IMR-90 (cell line): ENCODE results near the gene SPOCK3. TPM values are rescaled to one million over a fixed set of nuclear protein-coding genes. Genes with fewer than 3 reads are reported as not detected.

Experiments
- ATAC-seq: fragments of 200-7000 bp; cut with Tn5 transposase; 2 replicates; pipeline ENCODE4 v1.9.1; 2020; ENCODE audit warnings: low read depth, mild to moderate bottlenecking, moderate library complexity
- BruUV-seq: library from RNA; stranded (reverse); fragments of 400-500 nt; replicated peaks from 2 replicates; lab custom pipeline; 2021; lab: Mats Ljungman, UMichigan
- CTCF ChIA-PET: fragments of 300-600 bp; formaldehyde crosslinking; extraction: SDS; loops from one replicate; lab custom pipeline; 2021; ENCODE audit warnings: antibody characterized with exemption; lab: Yijun Ruan, JAX
- POLR2A ChIA-PET: fragments of 300-600 bp; sonication (Branson Sonifier 250); formaldehyde crosslinking; loops from one replicate; lab custom pipeline; 2022; ENCODE audit warnings: antibody characterized with exemption; ENCODE audit not compliant: unreplicated experiment; lab: Charles Lee
- DNase-seq: peaks from one replicate; pipeline ENCODE4 v3.0.0; 2013
- H2AFZ ChIP-seq: replicated peaks from 2 replicates; pipeline ENCODE3; 2013; ENCODE audit warnings: low read length, mild to moderate bottlenecking; ENCODE audit not compliant: poor library complexity
- H2AK5ac ChIP-seq: 2 replicates; pipeline ENCODE4 v1.6.1; 2013; ENCODE audit warnings: low read depth, low read length, inconsistent platforms
- H2AK9ac ChIP-seq: replicated peaks from 2 replicates; pipeline ENCODE3; 2013; ENCODE audit warnings: mild to moderate bottlenecking, low read depth, low read length, moderate library complexity; ENCODE audit not compliant: poor library complexity
- H2BK120ac ChIP-seq: 2 replicates; pipeline ENCODE4 v1.6.1; 2013; ENCODE audit warnings: low read depth, low read length, inconsistent platforms
- H2BK15ac ChIP-seq: 3 replicates; pipeline ENCODE4 v1.6.1; 2013; ENCODE audit warnings: low read depth, low read length, inconsistent platforms
- H2BK20ac ChIP-seq: 2 replicates; pipeline ENCODE4 v1.6.1; 2013; ENCODE audit warnings: low read depth, mild to moderate bottlenecking, inconsistent platforms, low read length, moderate library complexity
- H2BK5ac ChIP-seq: 2 replicates; pipeline ENCODE4 v1.6.1; 2013; ENCODE audit warnings: mild to moderate bottlenecking, low read depth, low read length, inconsistent platforms; ENCODE audit not compliant: poor library complexity, severe bottlenecking
- H3K14ac ChIP-seq: replicated peaks from 2 replicates; pipeline ENCODE4 v1.6.1; 2013; ENCODE audit warnings: low read depth, low read length, inconsistent platforms
- H3K18ac ChIP-seq: 2 replicates; pipeline ENCODE4 v1.6.1; 2013; ENCODE audit warnings: low read depth, low read length, control low read depth
- H3K23ac ChIP-seq: 2 replicates; pipeline ENCODE4 v1.6.1; 2013; ENCODE audit warnings: low read depth, low read length, inconsistent platforms
- H3K27ac ChIP-seq: 2 replicates; pipeline ENCODE4 v1.5.1; 2013; ENCODE audit warnings: mild to moderate bottlenecking, control low read depth, low read length; ENCODE audit not compliant: insufficient read depth
- H3K27me3 ChIP-seq: 2 replicates; pipeline ENCODE4 v1.6.1; 2013; ENCODE audit warnings: low read length; ENCODE audit not compliant: control insufficient read depth, insufficient read depth
- H3K36me3 ChIP-seq: 2 replicates; pipeline ENCODE4 v1.6.1; 2013; ENCODE audit warnings: low read length, mixed read lengths; ENCODE audit not compliant: control insufficient read depth, insufficient read depth
- H3K4ac ChIP-seq: 2 replicates; pipeline ENCODE4 v1.6.1; 2013; ENCODE audit warnings: low read depth, low read length, inconsistent platforms
- H3K4me1 ChIP-seq: 2 replicates; pipeline ENCODE4 v1.6.1; 2013; ENCODE audit warnings: low read length, mixed read lengths; ENCODE audit not compliant: control insufficient read depth, insufficient read depth
- H3K4me2 ChIP-seq: 2 replicates; pipeline ENCODE4 v1.6.1; 2013; ENCODE audit warnings: low read depth, mild to moderate bottlenecking, control low read depth, low read length, moderate library complexity
- H3K4me3 ChIP-seq: 2 replicates; pipeline ENCODE4 v1.5.1; 2013; ENCODE audit warnings: low read depth, mild to moderate bottlenecking, control low read depth, low read length, moderate library complexity; ENCODE audit not compliant: insufficient read depth
- H3K56ac ChIP-seq: 2 replicates; pipeline ENCODE4 v1.6.1; 2013; ENCODE audit warnings: low read length, inconsistent platforms; ENCODE audit not compliant: insufficient read depth; ENCODE audit errors: extremely low read depth
- H3K79me1 ChIP-seq, 2 experiments: 2 replicates each; pipeline ENCODE4 v1.6.1; 2013; ENCODE audit warnings: low read length in 2 of 2, inconsistent platforms in 1 of 2, low read depth in 1 of 2
- H3K9ac ChIP-seq: 2 replicates; pipeline ENCODE4 v1.6.1; 2013; ENCODE audit warnings: low read depth, low read length, control low read depth
- H3K9me1 ChIP-seq: 2 replicates; pipeline ENCODE4 v1.6.1; 2013; ENCODE audit warnings: low read length, inconsistent platforms; ENCODE audit not compliant: insufficient read depth
- H3K9me3 ChIP-seq: 2 replicates; pipeline ENCODE4 v1.6.1; 2013; ENCODE audit warnings: low read length; ENCODE audit not compliant: control insufficient read depth, insufficient read depth
- H4K20me1 ChIP-seq: 2 replicates; pipeline ENCODE4 v1.6.1; 2013; ENCODE audit warnings: low read length, inconsistent platforms; ENCODE audit not compliant: insufficient read depth
- H4K5ac ChIP-seq: 2 replicates; pipeline ENCODE4 v1.6.1; 2013; ENCODE audit warnings: mild to moderate bottlenecking, low read depth, low read length, control low read depth
- H4K8ac ChIP-seq, 2 experiments: 2 replicates each; pipeline ENCODE4 v1.6.1; 2013; ENCODE audit warnings: low read depth in 2 of 2, low read length in 2 of 2, control low read depth in 1 of 2, inconsistent platforms in 1 of 2
- H4K91ac ChIP-seq: 2 replicates; pipeline ENCODE4 v1.6.1; 2013; ENCODE audit warnings: low read depth, low read length, inconsistent platforms; ENCODE audit not compliant: insufficient read depth
- WGBS, 2 experiments: methylation state at CpG; one replicate each; pipeline versions ENCODE4 v1.1.5 to v1.1.7; 2013; ENCODE audit warnings: missing lambda C conversion rate in 2 of 2; ENCODE audit not compliant: insufficient read length in 1 of 2; ENCODE audit errors: extremely low coverage in 2 of 2; 5-methylcytosine and 5-hydroxymethylcytosine counted together
- dilution Hi-C: fragments of 300-500 bp; cut with HindIII; formaldehyde crosslinking; loops from one replicate; pipeline ENCODE4 v1.14.3; 2018; ENCODE audit warnings: low sequenced_read_pairs; ENCODE audit not compliant: unreplicated experiment
- in situ Hi-C: fragments of 300-500 bp; cut with MboI; formaldehyde crosslinking; loops from 3 replicates; pipeline ENCODE4 v1.14.3; 2019; ENCODE audit warnings: low sequenced_read_pairs, inconsistent platforms, mixed read lengths
- intact Hi-C: fragments of 100-400 bp; cut with micrococcal nuclease; formaldehyde crosslinking; loops from 2 replicates; pipeline ENCODE4 v1.10.0; 2022
- polyA plus RNA-seq, 3 experiments: library from polyadenylated mRNA; depleted of rRNA; stranded (reverse); fragments of >200 nt; gene quantifications; 2 replicates each; pipeline ENCODE4 v1.2.3, GENCODE V29; 2012; ENCODE audit warnings: low replicate concordance in 1 of 3
- total RNA-seq: library from RNA; depleted of rRNA; stranded (reverse); fragments of >200 nt; gene quantifications from 2 replicates; pipeline ENCODE4 v1.2.3, GENCODE V29; 2012
- TF ChIP-seq, protein P1 (sequence below): fragments of 150-350 bp; IDR thresholded peaks from 2 replicates; pipeline ENCODE4 v1.6.1; 2016; ENCODE audit warnings: low read depth, mild to moderate bottlenecking, low read length, moderate library complexity, borderline replicate concordance

Gene SPOCK3
- total and polyA plus RNA-seq, 2 of the 4 experiments (the other 2 are of a cell fraction), result not detected

DNA sequence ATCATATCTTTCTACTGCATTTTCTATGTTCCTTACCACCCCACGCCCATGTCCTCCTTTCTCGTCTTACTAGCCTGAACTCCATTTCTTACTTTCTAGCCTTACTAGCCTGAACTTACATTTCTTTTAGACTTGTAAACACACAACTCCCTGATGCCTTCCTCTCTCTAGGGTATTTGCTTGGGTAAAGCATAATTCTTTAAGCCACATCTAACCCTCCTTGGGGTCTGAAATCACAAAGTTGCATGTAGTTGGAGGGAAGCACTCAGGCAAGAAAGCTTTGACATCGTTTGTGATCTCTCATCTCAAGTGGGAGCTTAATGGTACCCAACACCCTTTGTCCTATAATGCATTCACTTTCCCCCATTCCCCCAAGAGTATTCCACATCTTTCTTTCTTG lies 124.4 kb downstream of the SPOCK3 start:
- no peak overlapping the region for H4K91ac ChIP-seq
- H2AK5ac ChIP-seq, result no peak overlapping the region
- CTCF ChIA-PET, result no interaction called here
- no peak overlapping the region for H3K14ac ChIP-seq
- DNase-seq (no peak), ATAC-seq (no peak)
- no peak overlapping the region for H2BK15ac ChIP-seq
- H3K4ac ChIP-seq, result no peak overlapping the region
- H3K4me2 ChIP-seq, result no peak overlapping the region
- no peak overlapping the region for H2BK20ac ChIP-seq
- POLR2A ChIA-PET, result no interaction called here
- no peak overlapping the region for H2BK5ac ChIP-seq
- no CpG with 5 or more reads among the region's 3 CpGs for WGBS, 2 experiments
- no peaks in the 10 kb centered on the region for H4K20me1 ChIP-seq
- intact Hi-C loops, result no loop called here
- H3K56ac ChIP-seq, result no peak overlapping the region
- BruUV-seq, result no TSS peak
- H3K36me3 ChIP-seq, result no peaks in the 10 kb centered on the region
- dilution Hi-C loops, result no loop called here
- H4K8ac ChIP-seq, result no peak overlapping the region
- H3K9me1 ChIP-seq, result no peaks in the 10 kb centered on the region
- H2AK9ac ChIP-seq, result no peak overlapping the region
- H2BK120ac ChIP-seq, result no peak overlapping the region
- no peaks in the 10 kb centered on the region for H3K79me1 ChIP-seq
- H2AFZ ChIP-seq, result no peak overlapping the region
- no peak overlapping the region for H3K23ac ChIP-seq
- no peaks in the 10 kb centered on the region for H3K4me1 ChIP-seq
- no peak overlapping the region for H3K18ac ChIP-seq
- no peak overlapping the region for H3K4me3 ChIP-seq
- no peaks in the 10 kb centered on the region for H3K27me3 ChIP-seq
- no peak overlapping the region for H4K5ac ChIP-seq
- in situ Hi-C loops, result no loop called here
- TF ChIP-seq, protein P1, sequence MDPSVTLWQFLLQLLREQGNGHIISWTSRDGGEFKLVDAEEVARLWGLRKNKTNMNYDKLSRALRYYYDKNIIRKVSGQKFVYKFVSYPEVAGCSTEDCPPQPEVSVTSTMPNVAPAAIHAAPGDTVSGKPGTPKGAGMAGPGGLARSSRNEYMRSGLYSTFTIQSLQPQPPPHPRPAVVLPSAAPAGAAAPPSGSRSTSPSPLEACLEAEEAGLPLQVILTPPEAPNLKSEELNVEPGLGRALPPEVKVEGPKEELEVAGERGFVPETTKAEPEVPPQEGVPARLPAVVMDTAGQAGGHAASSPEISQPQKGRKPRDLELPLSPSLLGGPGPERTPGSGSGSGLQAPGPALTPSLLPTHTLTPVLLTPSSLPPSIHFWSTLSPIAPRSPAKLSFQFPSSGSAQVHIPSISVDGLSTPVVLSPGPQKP, result no peak
- H3K27ac ChIP-seq, result no peak overlapping the region
- no peaks in the 10 kb centered on the region; the same call in 1 of the 2 replicates for H3K9me3 ChIP-seq
- H3K9ac ChIP-seq, result no peak overlapping the region
